GM18861 (cell line): ENCODE results near the gene PPP3CA.
"Not testable (repeated sequence)": the region's sequence is repeated elsewhere in the genome, so short reads cannot be mapped to it uniquely, and the experiment has no call there.

Experiments
- ATAC-seq: cut with Tn5 transposase; IDR thresholded peaks from one replicate; pipeline ENCODE4 v1.9.1; 2021; ENCODE audit not compliant: unreplicated experiment

Gene PPP3CA

GRCh38 chr4:101258883-101259282 is 88.4 kb downstream of the PPP3CA start:
- ATAC-seq, result no peak

- ATAC-seq, result no peak
Observed at GRCh38 chr4:101256222-101256621, 91.1 kb downstream of the PPP3CA start.

GRCh38 chr4:101254776-101255175 is 92.5 kb downstream of the PPP3CA start:
- no peak for ATAC-seq

- no peak for ATAC-seq
Observed at GRCh38 chr4:101253121-101253520, 94.2 kb downstream of the PPP3CA start.

GRCh38 chr4:101252721-101253120 is 94.6 kb downstream of the PPP3CA start:
- ATAC-seq, result no peak

GRCh38 chr4:101251261-101251660 is 96.1 kb downstream of the PPP3CA start:
- no peak for ATAC-seq

GRCh38 chr4:101244349-101244748 is 103.0 kb downstream of the PPP3CA start:
- ATAC-seq, result no peak

GRCh38 chr4:101242441-101242840 is 104.9 kb downstream of the PPP3CA start:
- no peak for ATAC-seq

- no peak for ATAC-seq
Observed at GRCh38 chr4:101240099-101240498, 107.2 kb downstream of the PPP3CA start.

- ATAC-seq, result no peak
Observed at GRCh38 chr4:101239665-101240064, 107.7 kb downstream of the PPP3CA start.

GRCh38 chr4:101238706-101239105 is 108.6 kb downstream of the PPP3CA start:
- no peak for ATAC-seq

GRCh38 chr4:101237773-101238172 is 109.6 kb downstream of the PPP3CA start:
- no peak for ATAC-seq

- ATAC-seq, result no peak
Observed at GRCh38 chr4:101236097-101236496, 111.2 kb downstream of the PPP3CA start.

GRCh38 chr4:101234141-101234540 is 113.2 kb downstream of the PPP3CA start:
- not testable (repeated sequence) for ATAC-seq

- ATAC-seq, result peak; percentile 48
Observed at GRCh38 chr4:101232074-101232776, 115.1 kb downstream of the PPP3CA start.

- ATAC-seq, result no peak
Observed at GRCh38 chr4:101230801-101231426, 116.4 kb downstream of the PPP3CA start.

GRCh38 chr4:101229116-101229515 is 118.2 kb downstream of the PPP3CA start:
- ATAC-seq, result no peak

- no peak for ATAC-seq
Observed at GRCh38 chr4:101227715-101228114, 119.6 kb downstream of the PPP3CA start.

- ATAC-seq, result no peak
Observed at GRCh38 chr4:101224358-101225218, 122.7 kb downstream of the PPP3CA start.

GRCh38 chr4:101222156-101222845 is 125.0 kb downstream of the PPP3CA start:
- no peak for ATAC-seq

- no peak for ATAC-seq
Observed at GRCh38 chr4:101221294-101221693, 126.0 kb downstream of the PPP3CA start.
